AG04450 (cell line): ENCODE data around the gene TMEM52. TPM values are rescaled to one million over a fixed set of nuclear protein-coding genes. Genes with fewer than 3 reads are reported as not detected.

ENCODE experiments used
- CTCF ChIA-PET: fragments of 300-600, 350-600 bp; formaldehyde crosslinking; extraction: SDS; loops from one replicate; lab custom pipeline; 2022; ENCODE audit warnings: antibody characterized with exemption, inconsistent platforms; lab: Charles Lee
- POLR2A ChIA-PET: fragments of 350-600 bp; formaldehyde crosslinking; extraction: SDS; loops from one replicate; lab custom pipeline; 2021; ENCODE audit warnings: antibody characterized with exemption, inconsistent platforms; lab: Yijun Ruan, JAX
- DNase-seq: peaks from one replicate; pipeline ENCODE4 v3.0.0-alpha.2; 2011; ENCODE audit warnings: low read depth, low spot score
- H3K27ac ChIP-seq: one replicate; pipeline ENCODE4 v1.5.1; 2012; ENCODE audit warnings: low read depth, low read length, control low read depth
- H3K27me3 ChIP-seq: one replicate; pipeline ENCODE4 v1.6.0; 2012; ENCODE audit warnings: low read length; ENCODE audit not compliant: control insufficient read depth, insufficient read depth
- H3K4me3 ChIP-seq: 2 replicates; pipeline ENCODE4 v1.5.1; 2011; ENCODE audit warnings: mild to moderate bottlenecking, low read depth, low read length, control low read depth
- H3K9me3 ChIP-seq: 2 replicates; pipeline ENCODE4 v1.5.1; 2012; ENCODE audit warnings: low read length; ENCODE audit not compliant: control insufficient read depth, insufficient read depth
- polyA minus RNA-seq: library from RNA; depleted of rRNA, polyadenylated mRNA; stranded (reverse); fragments of >200 nt; gene quantifications from 2 replicates; pipeline ENCODE4 v1.2.3, GENCODE V29; 2011; rRNA and poly(A)+ RNA removed
- polyA plus RNA-seq: library from polyadenylated mRNA; depleted of rRNA; stranded (reverse); fragments of >200 nt; gene quantifications from 2 replicates; pipeline ENCODE4 v1.2.3, GENCODE V29; 2011; rRNA removed
- TF ChIP-seq, protein P1 (sequence below): IDR thresholded peaks from 2 replicates; pipeline ENCODE4 v1.5.1; 2011; ENCODE audit warnings: low read depth, low read length, control low read depth, inconsistent platforms

Gene TMEM52
- polyA plus RNA-seq (0.30 and 0.53 TPM in 2 replicates), polyA minus RNA-seq (0.23 and 0.48 TPM in 2 replicates)

DNA sequence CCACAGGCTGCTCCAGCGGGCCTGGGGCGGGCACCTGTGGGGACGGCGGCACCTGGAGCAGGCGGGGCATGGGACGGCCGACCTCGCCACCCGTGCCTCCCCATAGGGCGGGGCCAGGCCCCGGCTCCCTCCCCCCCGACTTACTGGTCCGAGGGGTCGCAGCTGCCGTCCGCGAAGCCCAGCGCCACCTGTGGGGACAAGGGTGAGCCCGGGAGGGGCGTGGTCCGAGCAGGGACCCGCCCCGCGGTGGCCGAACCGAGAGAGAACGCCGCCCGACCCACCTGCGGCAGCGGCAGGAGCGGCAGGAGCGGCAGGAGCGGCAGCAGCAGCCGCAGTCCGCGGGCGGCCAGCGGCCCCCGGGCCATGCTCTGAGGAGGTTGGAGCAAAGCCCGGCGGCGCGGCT lies at the start of gene TMEM52:
Gene TMEM52, minus strand, starts transcription at position 379 of the 403 bp plus-strand sequence. Its CDS starts 14 bp downstream, at position 365.
- ChIA-PET POLR2A (no interaction called here), CTCF (no interaction called here)
- TF ChIP-seq, protein P1, sequence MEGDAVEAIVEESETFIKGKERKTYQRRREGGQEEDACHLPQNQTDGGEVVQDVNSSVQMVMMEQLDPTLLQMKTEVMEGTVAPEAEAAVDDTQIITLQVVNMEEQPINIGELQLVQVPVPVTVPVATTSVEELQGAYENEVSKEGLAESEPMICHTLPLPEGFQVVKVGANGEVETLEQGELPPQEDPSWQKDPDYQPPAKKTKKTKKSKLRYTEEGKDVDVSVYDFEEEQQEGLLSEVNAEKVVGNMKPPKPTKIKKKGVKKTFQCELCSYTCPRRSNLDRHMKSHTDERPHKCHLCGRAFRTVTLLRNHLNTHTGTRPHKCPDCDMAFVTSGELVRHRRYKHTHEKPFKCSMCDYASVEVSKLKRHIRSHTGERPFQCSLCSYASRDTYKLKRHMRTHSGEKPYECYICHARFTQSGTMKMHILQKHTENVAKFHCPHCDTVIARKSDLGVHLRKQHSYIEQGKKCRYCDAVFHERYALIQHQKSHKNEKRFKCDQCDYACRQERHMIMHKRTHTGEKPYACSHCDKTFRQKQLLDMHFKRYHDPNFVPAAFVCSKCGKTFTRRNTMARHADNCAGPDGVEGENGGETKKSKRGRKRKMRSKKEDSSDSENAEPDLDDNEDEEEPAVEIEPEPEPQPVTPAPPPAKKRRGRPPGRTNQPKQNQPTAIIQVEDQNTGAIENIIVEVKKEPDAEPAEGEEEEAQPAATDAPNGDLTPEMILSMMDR = no peak
- Histone ChIP-seq H3K4me3 (peak within 1 kb of the TSS; percentile 53), H3K9me3 (peaks cover 3% of the 10 kb centered on the region; the same call in 1 of the 2 replicates), H3K27me3 (peaks cover 8% of the 10 kb centered on the region), H3K27ac (no peak within 1 kb of the TSS)
- no peak for DNase-seq

GRCh38 chr1:1967879-1968278 lies 48.8 kb upstream of the TMEM52 start:
- no peak for DNase-seq
- peaks cover 12% of the 10 kb centered on the region for H3K27me3 ChIP-seq
- ChIA-PET CTCF (no interaction called here), POLR2A (no interaction called here)
- TF ChIP-seq, protein P1 = no peak
- H3K27ac ChIP-seq = no peak overlapping the region
- peaks cover 27% of the 10 kb centered on the region; the same call in 1 of the 2 replicates for H3K9me3 ChIP-seq
- H3K4me3 ChIP-seq = no peak overlapping the region

- POLR2A ChIA-PET = no interaction called here
- TF ChIP-seq, protein P1 = no peak
These were observed 48.1 kb upstream of the TMEM52 start for GRCh38 chr1:1967151-1967550.

GRCh38 chr1:1966071-1966740 lies 47.1 kb upstream of the TMEM52 start:
- POLR2A ChIA-PET = no interaction called here
- H3K9me3 ChIP-seq = peaks cover 17% of the 10 kb centered on the region; the same call in 1 of the 2 replicates
- TF ChIP-seq, protein P1 = no peak
- no peak for DNase-seq
- no peak overlapping the region for H3K27ac ChIP-seq
- CTCF ChIA-PET = no interaction called here
- H3K27me3 ChIP-seq = peaks cover 14% of the 10 kb centered on the region
- H3K4me3 ChIP-seq = no peak overlapping the region

More at GRCh38 chr1:1967151-1967550, 48.1 kb upstream of the TMEM52 start:
- DNase-seq = no peak
- CTCF ChIA-PET = interaction anchor here (0.7 kb wide), 1 partner anchor 8 kb away, joined by 8 read pairs; no protein-coding TSS in a partner anchor
- peaks cover 12% of the 10 kb centered on the region for H3K27me3 ChIP-seq
- H3K27ac ChIP-seq = no peak overlapping the region
- no peak overlapping the region for H3K4me3 ChIP-seq
- H3K9me3 ChIP-seq = peaks cover 25% of the 10 kb centered on the region; the same call in 1 of the 2 replicates

DNA sequence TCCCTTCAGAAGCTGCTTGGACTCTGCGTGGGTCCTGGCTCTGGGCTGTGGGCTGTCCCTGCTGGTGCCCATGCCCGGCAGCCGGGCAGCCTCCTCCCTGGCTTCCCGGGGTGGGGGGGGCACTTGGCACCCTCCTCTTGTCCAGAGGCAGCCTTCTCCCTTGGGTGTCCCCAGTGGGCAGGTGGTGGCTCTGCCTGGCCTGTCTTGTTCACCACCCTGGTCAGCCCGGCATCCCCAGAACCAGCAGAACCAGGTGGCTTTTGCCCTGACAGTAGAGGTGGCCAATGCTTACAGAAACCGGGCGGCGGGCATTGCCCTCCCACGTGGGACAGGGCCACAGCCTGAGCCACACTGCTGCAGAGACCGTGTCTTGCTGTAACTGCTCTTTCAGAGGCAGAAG lies 46.5 kb upstream of the TMEM52 start:
- no peak overlapping the region for H3K4me3 ChIP-seq
- TF ChIP-seq, protein P1 = no peak
- no peak overlapping the region for H3K27ac ChIP-seq
- no peak for DNase-seq
- H3K9me3 ChIP-seq = peaks cover 11% of the 10 kb centered on the region; the same call in 1 of the 2 replicates
- CTCF ChIA-PET = no interaction called here
- POLR2A ChIA-PET = no interaction called here
- H3K27me3 ChIP-seq = peaks cover 20% of the 10 kb centered on the region
